HG02610 (cell line): ENCODE measurements around the gene OR6C75.
A peak's percentile ranks its signal among the peaks of the same experiment; 100 is the strongest.
"Not testable (repeated sequence)": the region's sequence is repeated elsewhere in the genome, so short reads cannot be mapped to it uniquely, and the experiment has no call there.

Source experiments
- ATAC-seq: cut with Tn5 transposase; IDR thresholded peaks from one replicate; pipeline ENCODE4 v1.9.1; 2021; ENCODE audit warnings: mild to moderate bottlenecking, moderate library complexity; ENCODE audit not compliant: unreplicated experiment

OR6C75 gene

GRCh38 chr12:55362675-55363074 lies at the start of gene OR6C75:
Gene OR6C75 (plus strand): TSS chr12:55362975. CDS start chr12:55365111, 2,136 bp downstream.
- ATAC-seq = no peak

GRCh38 chr12:55314043-55314442 lies 48.7 kb upstream of the OR6C75 start, which contains the start of gene OR6C1:
Gene OR6C1 (plus strand): TSS chr12:55314343. CDS start chr12:55320600, 6,257 bp downstream.
- no peak for ATAC-seq

DNA sequence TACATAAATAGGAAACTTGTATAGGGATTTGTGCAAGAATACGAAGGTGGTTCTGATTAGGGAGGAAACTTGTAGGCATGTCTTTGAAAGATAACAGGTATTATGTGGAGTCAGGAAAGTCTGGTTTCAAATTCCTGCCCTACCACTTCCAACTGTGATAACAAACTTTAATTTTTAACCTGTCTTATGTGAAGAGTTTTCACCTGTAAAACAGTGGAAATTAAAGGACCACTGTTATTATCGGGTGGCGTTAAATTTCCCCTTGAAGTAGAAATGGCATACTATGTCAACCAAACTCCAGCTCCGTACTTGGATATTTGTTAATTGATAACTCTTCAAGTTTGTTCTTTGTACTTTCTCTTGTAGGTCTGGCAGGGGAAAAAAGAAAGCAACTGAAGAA lies 42.6 kb upstream of the OR6C75 start:
- no peak for ATAC-seq

DNA sequence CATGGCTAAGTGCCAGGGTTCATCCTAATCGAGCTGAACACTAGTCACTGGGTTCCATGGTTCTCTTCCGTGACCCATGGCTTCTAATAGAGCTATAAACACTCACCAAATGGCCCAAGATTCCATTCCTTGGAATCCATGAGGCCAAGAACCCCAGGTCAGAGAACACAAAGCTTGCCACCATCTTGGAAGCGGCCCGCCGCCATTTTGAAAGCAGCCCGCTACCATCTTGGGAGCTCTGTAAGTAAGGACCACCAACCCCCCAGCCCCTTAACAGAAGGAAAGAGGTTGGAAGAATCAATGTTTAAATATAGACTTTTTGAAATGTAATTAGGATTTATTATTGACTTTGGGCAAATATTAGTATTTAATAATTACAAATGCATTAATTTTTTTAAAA lies 37.0 kb upstream of the OR6C75 start:
- not testable (repeated sequence) for ATAC-seq

GRCh38 chr12:55330446-55330845 lies 32.3 kb upstream of the OR6C75 start, which contains the start of gene OR6C3:
Gene OR6C3 (plus strand): TSS chr12:55330746. CDS start chr12:55331701, 955 bp downstream.
- no peak for ATAC-seq

- ATAC-seq = no peak
These were observed 26.8 kb upstream of the OR6C75 start for GRCh38 chr12:55336002-55336401.

- not testable (repeated sequence) for ATAC-seq
These were observed 7.4 kb upstream of the OR6C75 start for GRCh38 chr12:55355338-55355737.

GRCh38 chr12:55365086-55365485 lies 2.3 kb downstream of the OR6C75 start:
- ATAC-seq = no peak

DNA sequence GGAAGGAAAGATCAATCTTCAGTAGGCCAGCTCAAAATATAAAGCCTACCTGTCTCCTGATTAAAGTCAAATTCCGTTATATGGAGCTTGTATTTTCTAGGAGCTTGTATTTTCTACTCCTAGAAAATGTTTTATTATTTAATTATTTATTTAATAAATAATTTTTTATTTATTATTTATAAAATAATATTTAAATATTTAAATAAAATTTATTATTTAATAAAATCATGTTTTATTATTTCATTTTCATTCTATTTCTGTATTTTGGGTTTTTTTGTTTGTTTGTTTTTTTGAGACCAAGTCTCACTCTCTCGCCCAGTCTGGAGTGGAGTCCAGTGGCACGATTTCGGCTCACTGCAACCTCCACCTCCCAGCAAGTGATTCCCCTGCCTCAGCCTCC lies 9.7 kb downstream of the OR6C75 start:
- no peak for ATAC-seq

DNA sequence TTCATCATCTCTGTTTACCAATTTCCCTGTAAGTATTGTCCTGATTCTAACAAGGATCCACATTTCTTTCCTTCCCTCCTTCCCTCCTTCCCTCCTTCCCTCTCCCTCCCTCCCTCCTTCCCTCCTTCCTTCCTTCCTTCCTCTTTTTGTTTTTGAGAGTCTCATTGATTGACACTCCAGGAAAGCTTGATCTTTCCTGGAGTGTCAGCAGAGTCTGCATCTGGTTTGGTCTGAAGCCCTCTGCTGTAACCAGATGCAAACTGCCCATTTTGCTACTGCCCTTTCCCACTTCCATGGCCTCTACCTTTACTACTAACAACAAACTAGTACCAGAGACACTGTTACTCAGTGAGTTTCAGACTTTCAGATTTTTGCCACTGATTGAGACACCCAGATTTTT lies 23.1 kb downstream of the OR6C75 start:
- ATAC-seq = no peak

DNA sequence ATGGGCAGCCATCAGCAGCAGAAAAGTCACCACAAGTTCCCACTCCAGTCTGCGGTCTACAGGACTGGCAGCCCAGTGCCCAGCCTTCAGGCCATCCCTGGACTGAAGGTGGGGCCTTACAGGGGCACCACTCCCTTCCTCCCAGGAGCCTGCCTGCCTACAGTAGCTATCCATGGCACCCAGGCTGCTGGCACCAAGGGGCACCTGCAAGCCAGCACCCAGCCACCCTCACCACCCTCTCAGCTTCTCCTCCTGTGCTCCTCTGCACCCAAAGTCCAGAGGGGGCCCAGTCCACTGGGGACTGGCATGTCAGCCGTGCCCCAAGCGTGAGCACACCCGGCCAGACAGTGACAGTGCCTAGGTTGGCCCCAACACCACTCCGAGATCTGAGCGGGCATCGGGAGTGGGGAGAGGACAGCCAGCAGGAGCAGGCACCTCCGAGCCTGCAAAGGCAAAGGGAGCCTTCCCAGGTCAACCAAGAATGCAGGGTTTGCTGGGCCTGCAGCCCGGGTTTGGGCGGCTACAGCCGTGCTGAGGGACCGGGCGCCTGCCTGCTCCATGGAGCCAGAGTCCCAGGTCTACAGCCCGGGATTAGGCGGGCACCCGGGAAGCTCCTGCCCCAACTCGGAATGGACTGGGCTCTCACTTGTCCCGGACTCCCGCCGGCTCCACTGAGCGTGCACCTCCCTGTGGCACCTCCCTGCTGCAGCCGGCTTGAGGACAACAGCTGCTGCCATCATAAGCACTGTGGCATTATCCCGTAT lies 29.4 kb downstream of the OR6C75 start:
- ATAC-seq = no peak

DNA sequence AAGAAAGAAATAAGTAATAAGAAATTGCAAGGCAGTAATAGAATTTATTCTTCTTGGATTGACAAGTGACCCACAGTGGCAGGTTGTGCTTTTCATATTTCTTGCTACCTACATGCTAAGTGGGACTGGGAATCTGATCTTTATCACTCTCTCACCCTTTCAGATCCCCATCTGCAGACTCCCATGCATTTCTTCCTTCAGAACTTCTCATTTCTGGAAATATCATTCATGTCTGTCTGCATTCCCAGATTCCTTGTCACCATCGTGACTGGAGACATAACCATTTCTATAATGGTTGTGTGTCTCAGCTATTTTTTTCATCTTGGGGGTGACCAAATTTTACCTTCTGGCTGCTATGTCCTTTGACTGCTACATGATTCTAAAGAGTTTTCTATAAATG lies 33.6 kb downstream of the OR6C75 start:
- no peak for ATAC-seq

DNA sequence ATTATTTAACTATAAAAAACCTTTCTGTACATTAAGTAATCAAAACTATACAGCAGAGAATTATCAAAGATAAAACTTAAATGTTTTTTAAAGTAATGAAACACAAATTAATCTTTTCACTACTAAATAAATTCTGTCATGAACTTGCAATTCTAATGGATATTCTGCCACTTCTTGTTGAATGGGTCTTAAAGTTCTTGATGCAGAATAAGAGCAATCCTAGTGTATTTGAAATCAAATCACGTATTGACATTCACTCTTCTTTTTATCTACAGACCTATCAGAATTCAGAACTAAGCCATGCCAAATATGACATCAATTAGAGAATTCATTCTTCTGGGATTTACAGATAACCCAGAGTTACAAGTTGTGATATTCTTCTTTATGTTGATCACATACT lies 37.5 kb downstream of the OR6C75 start, which contains the start of gene OR6C65:
Gene OR6C65 (plus strand): TSS at position 301 of the 400 bp plus-strand sequence. CDS start 0 bp downstream, at position 301.
- ATAC-seq = no peak

GRCh38 chr12:55407866-55408265 lies 45.1 kb downstream of the OR6C75 start:
- no peak for ATAC-seq

GRCh38 chr12:55409133-55409532 lies 46.4 kb downstream of the OR6C75 start:
- ATAC-seq = not testable (repeated sequence)

- not testable (repeated sequence) for ATAC-seq
These were observed 49.4 kb downstream of the OR6C75 start for GRCh38 chr12:55412138-55412537.

DNA sequence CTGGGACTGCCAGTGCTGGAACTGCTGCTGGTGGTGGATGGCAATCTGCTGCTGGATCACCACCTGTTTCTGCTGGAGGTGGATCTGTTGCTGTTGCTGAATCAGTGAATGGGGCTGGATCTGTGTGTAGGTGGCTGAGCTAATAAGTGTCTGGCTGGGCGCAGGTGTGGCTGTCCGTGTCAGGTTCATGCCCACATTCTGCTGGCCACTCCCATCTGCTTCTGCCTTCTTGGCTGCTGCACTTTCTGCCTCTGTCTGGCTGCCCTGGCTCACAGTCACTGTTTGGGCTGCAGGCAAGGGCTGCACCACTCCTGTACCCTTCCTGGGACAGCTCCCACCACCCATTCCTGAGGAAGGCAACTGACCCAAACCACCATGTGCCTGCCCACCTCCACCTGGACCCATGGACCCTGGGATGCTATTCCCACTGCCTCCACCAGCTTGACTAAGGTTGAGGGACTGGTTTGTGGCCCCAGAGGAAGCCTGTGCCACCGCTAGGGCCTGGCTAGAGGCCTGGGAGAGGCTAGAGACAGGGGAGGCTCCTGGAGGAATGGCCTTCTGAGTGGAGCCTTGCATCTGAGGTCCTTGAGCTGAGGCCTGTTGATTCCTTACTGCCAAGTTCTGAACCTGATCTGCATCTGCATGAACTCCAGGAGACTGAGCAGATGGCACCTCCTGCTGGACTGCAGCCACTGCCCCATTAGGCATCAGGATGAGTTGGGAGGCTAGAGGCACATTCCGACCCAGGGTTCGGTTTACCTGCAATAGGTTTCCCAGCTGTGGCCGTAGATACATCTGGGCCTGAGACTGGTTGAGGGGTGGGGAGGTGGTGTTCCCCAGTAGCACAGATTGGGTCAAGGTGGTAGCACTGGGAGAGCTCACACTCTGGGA lies 51.0 kb downstream of the OR6C75 start:
- not testable (repeated sequence) for ATAC-seq

- ATAC-seq = not testable (repeated sequence)
These were observed 51.6 kb downstream of the OR6C75 start for GRCh38 chr12:55414396-55414823.

GRCh38 chr12:55414889-55415288 lies 52.1 kb downstream of the OR6C75 start:
- ATAC-seq = peak; percentile 37

GRCh38 chr12:55416961-55417360 lies 54.2 kb downstream of the OR6C75 start:
- ATAC-seq = no peak
